ENCODE results near the gene RAB3GAP1. TPM values are rescaled to one million over a fixed set of nuclear protein-coding genes. Genes with fewer than 3 reads are reported as not detected.

The RAB3GAP1 gene
- total and polyA plus RNA-seq, 4 experiments from 2014 or later: 8.4 to 46.7 (median 34.3) TPM

- no peak for DNase-seq
- peaks cover 0 to 1% (median 0%) of the 10 kb centered on the region in 8 donors for H3K9me3 Mint-ChIP-seq
- Histone ChIP-seq H3K4me1 (ENCODE audit: insufficient read depth, low read length) (no peaks in the 10 kb centered on the region), H3K27me3 (ENCODE audit: insufficient read depth, low read length) (no peaks in the 10 kb centered on the region), H3K27ac (ENCODE audit: low read depth, low read length) (no peak overlapping the region), H3K4me3 (ENCODE audit: low read length in 2 of 2) (no peak overlapping the region), H3K36me3 (ENCODE audit: insufficient read depth, low read length) (no peaks in the 10 kb centered on the region), H3K9me3 (ENCODE audit: control insufficient read depth in 1 of 2, low read length in 2 of 2) (no peaks in the 10 kb centered on the region)
- intact Hi-C loops (cut with micrococcal nuclease): no loop called here
- CTCF ChIA-PET (ENCODE audit: partially characterized antibody): interaction anchor here (1.1 kb wide), 1 partner anchor 11 kb away, joined by 4 read pairs; no protein-coding TSS in a partner anchor
- no peaks in the 10 kb centered on the region for H3K4me1 Mint-ChIP-seq
- POLR2A ChIA-PET (ENCODE audit: partially characterized antibody): no interaction called here
- H3K4me3 Mint-ChIP-seq: no peak overlapping the region
- H3K27ac Mint-ChIP-seq: no peak overlapping the region
- peaks cover 0 to 2% of the 10 kb centered on the region in 2 donors for H3K27me3 Mint-ChIP-seq
- H3K36me3 Mint-ChIP-seq: no peaks in the 10 kb centered on the region
These were observed 14.3 kb upstream of the RAB3GAP1 start for GRCh38 chr2:135037831-135038230.

GRCh38 chr2:135043345-135043744, 8.7 kb upstream of the RAB3GAP1 start:
- POLR2A ChIA-PET (ENCODE audit: partially characterized antibody): interaction anchor here (1.1 kb wide), 1 partner anchor 9 kb away, joined by 3 read pairs; the partner anchor contains the start of gene RAB3GAP1

GRCh38 chr2:135047300-135047699, 4.8 kb upstream of the RAB3GAP1 start, which contains the start of gene MAP3K19:
Gene MAP3K19 (minus strand): TSS chr2:135047447. CDS start chr2:135024647, 22,800 bp downstream.
- Mint-ChIP-seq H3K4me3 (no peak within 1 kb of the TSS), H3K27me3 (peaks cover 4 to 7% of the 10 kb centered on the region in 2 donors), H3K9me3 (no peaks in the 10 kb centered on the region), H3K36me3 (peaks cover 0 to 1% of the 10 kb centered on the region in 2 donors), H3K27ac (no peak within 1 kb of the TSS), H3K4me1 (peaks cover 3 to 11% (median 5%) of the 10 kb centered on the region in 4 donors)
- intact Hi-C loops (cut with micrococcal nuclease): no loop called here
- ChIA-PET CTCF (ENCODE audit: partially characterized antibody) (no interaction called here), POLR2A (ENCODE audit: partially characterized antibody) (no interaction called here)
- no peak within 1 kb of the TSS for H3K27ac ChIP-seq (ENCODE audit: low read depth, low read length)
- no peaks in the 10 kb centered on the region for H3K9me3 ChIP-seq (ENCODE audit: control insufficient read depth in 1 of 2, low read length in 2 of 2)
- H3K36me3 ChIP-seq (ENCODE audit: insufficient read depth, low read length): no peaks in the 10 kb centered on the region
- H3K4me3 ChIP-seq (ENCODE audit: low read length in 2 of 2): no peak within 1 kb of the TSS
- no peaks in the 10 kb centered on the region for H3K27me3 ChIP-seq (ENCODE audit: insufficient read depth, low read length)
- DNase-seq: no peak
- peaks cover 4% of the 10 kb centered on the region for H3K4me1 ChIP-seq (ENCODE audit: insufficient read depth, low read length)

More at GRCh38 chr2:135043345-135043744, 8.7 kb upstream of the RAB3GAP1 start:
- no peak overlapping the region for H3K27ac ChIP-seq (ENCODE audit: low read depth, low read length)
- no peaks in the 10 kb centered on the region for H3K9me3 ChIP-seq (ENCODE audit: control insufficient read depth in 1 of 2, low read length in 2 of 2)
- Mint-ChIP-seq H3K36me3 (no peaks in the 10 kb centered on the region), H3K9me3 (no peaks in the 10 kb centered on the region), H3K4me1 (no peaks in the 10 kb centered on the region), H3K27me3 (peaks cover 4 to 8% of the 10 kb centered on the region in 2 donors), H3K4me3 (no peak overlapping the region), H3K27ac (no peak overlapping the region)
- intact Hi-C loops (cut with micrococcal nuclease): no loop called here
- H3K4me3 ChIP-seq (ENCODE audit: low read length in 2 of 2): no peak overlapping the region
- CTCF ChIA-PET (ENCODE audit: partially characterized antibody): interaction anchor here (1.1 to 1.2 kb wide), 2 partner anchors 39 to 667 kb away, joined by 3 to 4 read pairs; no protein-coding TSS in a partner anchor
- no peaks in the 10 kb centered on the region for H3K36me3 ChIP-seq (ENCODE audit: insufficient read depth, low read length)
- no peaks in the 10 kb centered on the region for H3K4me1 ChIP-seq (ENCODE audit: insufficient read depth, low read length)
- no peaks in the 10 kb centered on the region for H3K27me3 ChIP-seq (ENCODE audit: insufficient read depth, low read length)
- peak in 1 of 5 donors; percentile 9 for DNase-seq

GRCh38 chr2:135048122-135048521, 4.0 kb upstream of the RAB3GAP1 start:
- no peaks in the 10 kb centered on the region for H3K9me3 ChIP-seq (ENCODE audit: control insufficient read depth in 1 of 2, low read length in 2 of 2)
- ChIA-PET CTCF (ENCODE audit: partially characterized antibody) (interaction anchor here (0.7 to 2.0 kb wide), 3 partner anchors 10 to 755 kb away, joined by 3 to 4 read pairs (median 3); no protein-coding TSS in a partner anchor), POLR2A (ENCODE audit: partially characterized antibody) (interaction anchor here (0.8 to 0.9 kb wide), 2 partner anchors 20 to 695 kb away, joined by 3 to 4 read pairs; no protein-coding TSS in a partner anchor)
- Mint-ChIP-seq H3K4me1 (peaks cover 3 to 13% (median 9%) of the 10 kb centered on the region in 4 donors), H3K9me3 (no peaks in the 10 kb centered on the region), H3K4me3 (no peak overlapping the region), H3K27me3 (peaks cover 4 to 7% of the 10 kb centered on the region in 2 donors), H3K27ac (no peak overlapping the region), H3K36me3 (peaks cover 0 to 7% of the 10 kb centered on the region in 2 donors)
- no peak overlapping the region for H3K27ac ChIP-seq (ENCODE audit: low read depth, low read length)
- DNase-seq: no peak
- H3K4me3 ChIP-seq (ENCODE audit: low read length in 2 of 2): no peak overlapping the region
- no peaks in the 10 kb centered on the region for H3K36me3 ChIP-seq (ENCODE audit: insufficient read depth, low read length)
- intact Hi-C loops (cut with micrococcal nuclease): no loop called here
- peaks cover 7% of the 10 kb centered on the region for H3K4me1 ChIP-seq (ENCODE audit: insufficient read depth, low read length)
- no peaks in the 10 kb centered on the region for H3K27me3 ChIP-seq (ENCODE audit: insufficient read depth, low read length)

- Histone ChIP-seq H3K4me1 (ENCODE audit: insufficient read depth, low read length) (peaks cover 26% of the 10 kb centered on the region), H3K27me3 (ENCODE audit: insufficient read depth, low read length) (no peaks in the 10 kb centered on the region), H3K9me3 (ENCODE audit: control insufficient read depth in 1 of 2, low read length in 2 of 2) (no peaks in the 10 kb centered on the region), H3K36me3 (ENCODE audit: insufficient read depth, low read length) (no peaks in the 10 kb centered on the region), H3K4me3 (ENCODE audit: low read length in 2 of 2) (no peak overlapping the region), H3K27ac (ENCODE audit: low read depth, low read length) (no peak overlapping the region)
- no peaks in the 10 kb centered on the region for H3K9me3 Mint-ChIP-seq
- intact Hi-C loops (cut with micrococcal nuclease): loop anchor here (5.0 kb wide), 5 partner anchors 77 to 1332 kb away; partner anchors contain the start of gene CXCR4
- peaks cover 0 to 2% of the 10 kb centered on the region in 2 donors for H3K27me3 Mint-ChIP-seq
- peak overlapping the region in 3 of 8 donors; percentile 15 to 58 (median 20) for H3K4me3 Mint-ChIP-seq
- H3K27ac Mint-ChIP-seq: peak overlapping the region in 1 of 7 donors; percentile 83
- no peak for DNase-seq
- H3K36me3 Mint-ChIP-seq: peaks cover 4 to 16% of the 10 kb centered on the region in 2 donors
- ChIA-PET POLR2A (ENCODE audit: partially characterized antibody) (interaction anchor here (2.6 kb wide), 1 partner anchor 691 kb away, joined by 8 read pairs; the partner anchor contains the start of gene UBXN4), CTCF (ENCODE audit: partially characterized antibody) (no interaction called here)
- H3K4me1 Mint-ChIP-seq: peaks cover 17 to 33% (median 27%) of the 10 kb centered on the region in 4 donors
These were observed 2.0 kb upstream of the RAB3GAP1 start for GRCh38 chr2:135050132-135050531.

- no peak overlapping the region for H3K27ac ChIP-seq (ENCODE audit: low read depth, low read length)
- DNase-seq: no peak
- Mint-ChIP-seq H3K36me3 (peaks cover 4 to 18% of the 10 kb centered on the region in 2 donors), H3K4me1 (peaks cover 19 to 36% (median 30%) of the 10 kb centered on the region in 4 donors), H3K27me3 (peaks cover 0 to 2% of the 10 kb centered on the region in 2 donors), H3K9me3 (no peaks in the 10 kb centered on the region), H3K27ac (peak overlapping the region; percentile 24 to 83 (median 63)), H3K4me3 (peak overlapping the region; percentile 20 to 61 (median 52))
- H3K4me1 ChIP-seq (ENCODE audit: insufficient read depth, low read length): peaks cover 28% of the 10 kb centered on the region
- CTCF ChIA-PET (ENCODE audit: partially characterized antibody): interaction anchor here (1.6 kb wide), 1 partner anchor 102 kb away, joined by 4 read pairs; no protein-coding TSS in a partner anchor
- intact Hi-C loops (cut with micrococcal nuclease): loop anchor here (5.0 kb wide), 5 partner anchors 77 to 1332 kb away; partner anchors contain the start of gene CXCR4
- H3K36me3 ChIP-seq (ENCODE audit: insufficient read depth, low read length): no peaks in the 10 kb centered on the region
- no peak overlapping the region for H3K4me3 ChIP-seq (ENCODE audit: low read length in 2 of 2)
- no peaks in the 10 kb centered on the region for H3K27me3 ChIP-seq (ENCODE audit: insufficient read depth, low read length)
- POLR2A ChIA-PET (ENCODE audit: partially characterized antibody): interaction anchor here (1.6 to 3.1 kb wide), 3 partner anchors 480 to 692 kb away, joined by 6 to 13 read pairs (median 8); partner anchors contain the start of genes R3HDM1, UBXN4 and ZRANB3
- no peaks in the 10 kb centered on the region for H3K9me3 ChIP-seq (ENCODE audit: control insufficient read depth in 1 of 2, low read length in 2 of 2)
These were observed 1.4 kb upstream of the RAB3GAP1 start for GRCh38 chr2:135050684-135051083.

GRCh38 chr2:135052997-135053474, 944 bp downstream of the RAB3GAP1 start:
- ChIA-PET POLR2A (ENCODE audit: partially characterized antibody) (interaction anchor here (0.9 to 3.1 kb wide), 10 partner anchors 14 to 1077 kb away, joined by 3 to 13 read pairs (median 8); partner anchors contain the start of genes CCNT2, MCM6, R3HDM1 and UBXN4), CTCF (ENCODE audit: partially characterized antibody) (interaction anchor here (0.6 to 1.6 kb wide), 2 partner anchors 12 to 657 kb away, joined by 3 to 5 read pairs; no protein-coding TSS in a partner anchor)
- Mint-ChIP-seq H3K36me3 (peaks cover 7 to 18% of the 10 kb centered on the region in 2 donors), H3K4me1 (peaks cover 25 to 56% (median 36%) of the 10 kb centered on the region in 4 donors), H3K4me3 (peak overlapping the region; percentile 92 to 99 (median 98)), H3K27ac (peak overlapping the region; percentile 97 to 100 (median 100)), H3K9me3 (no peaks in the 10 kb centered on the region), H3K27me3 (no peaks in the 10 kb centered on the region)
- intact Hi-C loops (cut with micrococcal nuclease): loop anchor here (1.0 to 5.0 kb wide), 9 partner anchors 74 to 1329 kb away; partner anchors contain the start of genes CCNT2, CXCR4, MCM6 and R3HDM1
- peak; percentile 21 to 39 (median 26) for DNase-seq
- Histone ChIP-seq H3K4me3 (ENCODE audit: low read length in 2 of 2) (peak overlapping the region; percentile 98 to 99), H3K27me3 (ENCODE audit: insufficient read depth, low read length) (no peaks in the 10 kb centered on the region), H3K4me1 (ENCODE audit: insufficient read depth, low read length) (peaks cover 40% of the 10 kb centered on the region), H3K27ac (ENCODE audit: low read depth, low read length) (peak overlapping the region; percentile 97), H3K36me3 (ENCODE audit: insufficient read depth, low read length) (no peaks in the 10 kb centered on the region), H3K9me3 (ENCODE audit: control insufficient read depth in 1 of 2, low read length in 2 of 2) (no peaks in the 10 kb centered on the region)

All from CD4-positive, alpha-beta memory T cell (primary cell).